GM12878 (cell line): ENCODE results near the gene PDE3B. TPM values are rescaled to one million over a fixed set of nuclear protein-coding genes. Genes with fewer than 3 reads are reported as not detected.

ENCODE experiments used
- ATAC-seq: fragments of 200-7000 bp; cut with Tn5 transposase; 3 replicates; pipeline ENCODE4 v1.9.1; 2020; ENCODE audit warnings: mild to moderate bottlenecking, moderate library complexity
- BruUV-seq: library from RNA; stranded (reverse); fragments of 400-500 nt; replicated peaks from 2 replicates; lab custom pipeline; 2021; lab: Mats Ljungman, UMichigan
- CTCF ChIA-PET: fragments of 300-600 bp; sonication (Branson Sonifier 250); formaldehyde crosslinking; extraction: SDS; loops from one replicate; lab custom pipeline; 2021; ENCODE audit warnings: inconsistent platforms; lab: Yijun Ruan, JAX
- POLR2A ChIA-PET: fragments of 350-600 bp; formaldehyde crosslinking; extraction: SDS; loops from one replicate; lab custom pipeline; 2021; ENCODE audit warnings: inconsistent platforms; lab: Charles Lee
- RAD21 ChIA-PET: fragments of 300-600 bp; sonication (Branson Sonifier 250); formaldehyde crosslinking; loops from one replicate; lab custom pipeline; 2023; ENCODE audit warnings: antibody characterized with exemption; ENCODE audit not compliant: unreplicated experiment; lab: Charles Lee
- SMC1A ChIA-PET: fragments of 300-600 bp; sonication (Branson Sonifier 250); formaldehyde crosslinking; loops from one replicate; lab custom pipeline; 2023; ENCODE audit not compliant: unreplicated experiment, uncharacterized antibody; lab: Charles Lee
- DNase-seq: peaks from one replicate; pipeline ENCODE4 v3.0.0-alpha.2; 2011; ENCODE audit warnings: low read depth, low spot score
- FAIRE-seq: peaks from 3 replicates; lab custom pipeline; 2011; peaks lifted over from hg19 to GRCh38; lab: Jason Lieb, UNC
- H2AFZ ChIP-seq: 2 replicates; pipeline ENCODE4 v1.6.0; 2011; ENCODE audit warnings: low read depth, low read length, control low read depth; ENCODE audit not compliant: control insufficient read depth
- H3K27ac ChIP-seq: 2 replicates; pipeline ENCODE4 v1.5.1; 2011; ENCODE audit warnings: control low read depth; ENCODE audit not compliant: control insufficient read depth, insufficient read depth
- H3K27me3 ChIP-seq, 2 experiments: replicated peaks in 1 of 2; 2 replicates each; pipeline versions ENCODE4 v1.6.0 to v1.6.1; 2011; ENCODE audit warnings: low read length in 1 of 2; ENCODE audit not compliant: control insufficient read depth in 2 of 2, insufficient read depth in 2 of 2
- H3K36me3 ChIP-seq, 2 experiments: 2 replicates each; pipeline ENCODE4 v1.5.1; 2011; ENCODE audit warnings: low read length in 1 of 2; ENCODE audit not compliant: control insufficient read depth in 2 of 2, insufficient read depth in 2 of 2
- H3K4me1 ChIP-seq: 2 replicates; pipeline ENCODE4 v1.6.1; 2011; ENCODE audit warnings: mild to moderate bottlenecking, low read length, moderate library complexity, mixed read lengths; ENCODE audit not compliant: control insufficient read depth, insufficient read depth
- H3K4me2 ChIP-seq: 2 replicates; pipeline ENCODE4 v1.6.0; 2011; ENCODE audit warnings: control low read depth; ENCODE audit not compliant: control insufficient read depth, insufficient read depth
- H3K4me3 ChIP-seq: fragments of 200-600 bp; sonication (generic); 2 replicates; pipeline ENCODE4 v1.5.1; 2016
- H3K79me2 ChIP-seq: 2 replicates; pipeline ENCODE4 v1.6.0; 2011; ENCODE audit warnings: low read length; ENCODE audit not compliant: control insufficient read depth, insufficient read depth
- H3K9ac ChIP-seq: 2 replicates; pipeline ENCODE4 v1.8.0; 2011; ENCODE audit warnings: low read length, control low read depth, mixed read lengths; ENCODE audit not compliant: control insufficient read depth, insufficient read depth
- H3K9me3 ChIP-seq: replicated peaks from 3 replicates; pipeline ENCODE4 v1.5.1; 2011; ENCODE audit warnings: mild to moderate bottlenecking, low read length; ENCODE audit not compliant: control insufficient read depth, insufficient read depth
- H4K20me1 ChIP-seq: 2 replicates; pipeline ENCODE4 v1.6.0; 2011; ENCODE audit not compliant: control insufficient read depth, insufficient read depth
- HDAC2 ChIP-seq: fragments of 200-600 bp; sonication (generic); IDR thresholded peaks from 2 replicates; pipeline ENCODE4 v1.6.1; 2017
- IRF5 ChIP-seq: fragments of 450-650 bp; IDR thresholded peaks from 2 replicates; pipeline ENCODE4 v1.6.1; 2017; ENCODE audit warnings: borderline replicate concordance
- MTA3 ChIP-seq: IDR thresholded peaks from 2 replicates; pipeline ENCODE4 v1.6.1; 2012; ENCODE audit warnings: low read length, inconsistent platforms, borderline replicate concordance
- NFYA ChIP-seq: IDR thresholded peaks from 2 replicates; pipeline ENCODE4 v1.6.1; 2011; ENCODE audit warnings: low read depth, mild to moderate bottlenecking, low read length, improper control_type of control experiment, borderline replicate concordance
- POU2F2 ChIP-seq: IDR thresholded peaks from 3 replicates; pipeline ENCODE4 v1.6.1; 2011; ENCODE audit warnings: low read depth, mild to moderate bottlenecking, low read length, borderline replicate concordance
- SMAD1 ChIP-seq: fragments of 450-650 bp; IDR thresholded peaks from 2 replicates; pipeline ENCODE4 v1.6.1; 2018; ENCODE audit warnings: mild to moderate bottlenecking, low read depth; ENCODE audit not compliant: partially characterized antibody
- SRF ChIP-seq, 2 experiments: IDR thresholded peaks; 2 replicates each; pipeline ENCODE4 v1.6.1; 2011; ENCODE audit warnings: low read depth in 2 of 2, low read length in 2 of 2, mild to moderate bottlenecking in 1 of 2, moderate library complexity in 1 of 2
- TAF1 ChIP-seq: IDR thresholded peaks from 2 replicates; pipeline ENCODE4 v1.6.1; 2011; ENCODE audit warnings: mild to moderate bottlenecking, low read depth, low read length, borderline replicate concordance
- YY1 ChIP-seq: IDR thresholded peaks from 2 replicates; pipeline ENCODE4 v1.6.1; 2011; ENCODE audit warnings: low read depth, mild to moderate bottlenecking, low read length
- WGBS: methylation state at CpG from one replicate; pipeline ENCODE4 v1.1.6; 2016; ENCODE audit warnings: low lambda C conversion rate; ENCODE audit not compliant: insufficient replicate concordance, insufficient coverage; ENCODE audit errors: missing lambda C conversion rate; 5-methylcytosine and 5-hydroxymethylcytosine counted together
- in situ Hi-C: fragments of 300-500 bp; cut with MboI; formaldehyde crosslinking; loops from 9 replicates; pipeline ENCODE4 v1.14.3; 2018; ENCODE audit warnings: mixed read lengths
- intact Hi-C: fragments of 100-400 bp; cut with micrococcal nuclease; formaldehyde crosslinking; loops from one replicate; pipeline ENCODE4 v1.14.2; 2022; ENCODE audit not compliant: unreplicated experiment
- polyA plus RNA-seq, 11 experiments: library from polyadenylated mRNA; depleted of rRNA in 4 of 11; unstranded in 6 of 11; stranded (reverse) in 5 of 11; fragments of >200 nt; fragmentation: Nextera tagmentation in 4 of 11; fragmentation: Illumina TruSeq in 1 of 11; extraction: Ambion mirVana in 4 of 11; extraction: Trizol in 1 of 11; gene quantifications; 1 replicate in 1 of 11; 2 replicates in 10 of 11; pipeline versions ENCODE4 v1.2.1 to v1.2.3, GENCODE V29; 2011 to 2016; ENCODE audit warnings: inconsistent platforms in 2 of 11, missing spikeins in 2 of 11, low read depth in 1 of 11
- total RNA-seq, 4 experiments: library from RNA; depleted of rRNA in 3 of 4; stranded (reverse); fragments of >200 nt in 3 of 4; fragmentation: Illumina TruSeq in 1 of 4; extraction: Trizol in 1 of 4; gene quantifications; 2 replicates each; pipeline versions ENCODE4 v1.2.1 to v1.2.3, GENCODE V29; 2013 to 2021
- TF ChIP-seq, protein P1 (sequence below): IDR thresholded peaks from 2 replicates; pipeline ENCODE4 v1.6.1; 2012; ENCODE audit warnings: low read depth, low read length, improper control_type of control experiment
- TF ChIP-seq, protein P2 (sequence below): fragments of 450-650 bp; IDR thresholded peaks from 2 replicates; pipeline ENCODE4 v1.6.1; 2017; ENCODE audit warnings: mild to moderate bottlenecking, low read depth, inconsistent platforms; ENCODE audit not compliant: poor library complexity, severe bottlenecking
- TF ChIP-seq, protein P3 (sequence below): IDR thresholded peaks from 2 replicates; pipeline ENCODE4 v1.6.1; 2012; ENCODE audit warnings: low read depth, low read length, improper control_type of control experiment

PDE3B gene
- total and polyA plus RNA-seq, 10 of the 15 experiments (the other 5 are each of a cell fraction or from before 2014, with no cell fraction given) = 0.04 to 3.1 (median 1.9) TPM

DNA sequence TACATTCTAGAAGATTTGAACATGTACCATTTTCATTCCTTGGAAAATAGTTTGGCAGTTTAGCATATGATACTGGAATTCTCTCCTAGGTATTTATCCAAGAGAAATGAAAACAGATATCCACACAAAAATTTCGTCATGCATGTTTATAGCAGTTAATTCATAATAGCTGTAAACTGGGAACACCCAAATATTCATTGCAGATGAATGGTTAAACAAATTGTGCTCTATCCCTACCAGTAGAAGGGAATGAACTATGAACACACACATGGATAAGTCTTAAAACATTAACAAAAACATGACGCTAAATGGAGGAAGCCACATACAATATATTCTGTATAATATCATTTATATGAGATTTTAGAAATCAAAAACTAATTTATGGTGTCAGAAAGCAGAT is 61.5 kb downstream of the PDE3B start:
- in situ Hi-C loops (no loop called here), intact Hi-C loops (no loop called here)
- no peaks in the 10 kb centered on the region for H3K36me3 ChIP-seq
- WGBS = 44% methylated on average over 2 of the region's 2 CpGs
- BruUV-seq = no TSS peak
- ATAC-seq (no peak), DNase-seq (no peak), FAIRE-seq (no peak)
- TF ChIP-seq IRF5 (no peak), NFYA (no peak), POU2F2 (no peak), YY1 (no peak), HDAC2 (no peak), TAF1 (no peak), MTA3 (no peak), SRF (IDR thresholded peaks at IDR 0.05; ENCODE audit: low read depth in 2 of 2, low read length in 2 of 2) (no peak), SMAD1 (no peak)
- TF ChIP-seq, protein P1, sequence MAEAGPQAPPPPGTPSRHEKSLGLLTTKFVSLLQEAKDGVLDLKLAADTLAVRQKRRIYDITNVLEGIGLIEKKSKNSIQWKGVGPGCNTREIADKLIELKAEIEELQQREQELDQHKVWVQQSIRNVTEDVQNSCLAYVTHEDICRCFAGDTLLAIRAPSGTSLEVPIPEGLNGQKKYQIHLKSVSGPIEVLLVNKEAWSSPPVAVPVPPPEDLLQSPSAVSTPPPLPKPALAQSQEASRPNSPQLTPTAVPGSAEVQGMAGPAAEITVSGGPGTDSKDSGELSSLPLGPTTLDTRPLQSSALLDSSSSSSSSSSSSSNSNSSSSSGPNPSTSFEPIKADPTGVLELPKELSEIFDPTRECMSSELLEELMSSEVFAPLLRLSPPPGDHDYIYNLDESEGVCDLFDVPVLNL = no peak
- TF ChIP-seq, protein P2, sequence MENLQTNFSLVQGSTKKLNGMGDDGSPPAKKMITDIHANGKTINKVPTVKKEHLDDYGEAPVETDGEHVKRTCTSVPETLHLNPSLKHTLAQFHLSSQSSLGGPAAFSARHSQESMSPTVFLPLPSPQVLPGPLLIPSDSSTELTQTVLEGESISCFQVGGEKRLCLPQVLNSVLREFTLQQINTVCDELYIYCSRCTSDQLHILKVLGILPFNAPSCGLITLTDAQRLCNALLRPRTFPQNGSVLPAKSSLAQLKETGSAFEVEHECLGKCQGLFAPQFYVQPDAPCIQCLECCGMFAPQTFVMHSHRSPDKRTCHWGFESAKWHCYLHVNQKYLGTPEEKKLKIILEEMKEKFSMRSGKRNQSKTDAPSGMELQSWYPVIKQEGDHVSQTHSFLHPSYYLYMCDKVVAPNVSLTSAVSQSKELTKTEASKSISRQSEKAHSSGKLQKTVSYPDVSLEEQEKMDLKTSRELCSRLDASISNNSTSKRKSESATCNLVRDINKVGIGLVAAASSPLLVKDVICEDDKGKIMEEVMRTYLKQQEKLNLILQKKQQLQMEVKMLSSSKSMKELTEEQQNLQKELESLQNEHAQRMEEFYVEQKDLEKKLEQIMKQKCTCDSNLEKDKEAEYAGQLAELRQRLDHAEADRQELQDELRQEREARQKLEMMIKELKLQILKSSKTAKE = no peak
- TF ChIP-seq, protein P3, sequence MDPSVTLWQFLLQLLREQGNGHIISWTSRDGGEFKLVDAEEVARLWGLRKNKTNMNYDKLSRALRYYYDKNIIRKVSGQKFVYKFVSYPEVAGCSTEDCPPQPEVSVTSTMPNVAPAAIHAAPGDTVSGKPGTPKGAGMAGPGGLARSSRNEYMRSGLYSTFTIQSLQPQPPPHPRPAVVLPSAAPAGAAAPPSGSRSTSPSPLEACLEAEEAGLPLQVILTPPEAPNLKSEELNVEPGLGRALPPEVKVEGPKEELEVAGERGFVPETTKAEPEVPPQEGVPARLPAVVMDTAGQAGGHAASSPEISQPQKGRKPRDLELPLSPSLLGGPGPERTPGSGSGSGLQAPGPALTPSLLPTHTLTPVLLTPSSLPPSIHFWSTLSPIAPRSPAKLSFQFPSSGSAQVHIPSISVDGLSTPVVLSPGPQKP = no peak
- no peak overlapping the region for H3K9ac ChIP-seq
- H4K20me1 ChIP-seq = no peaks in the 10 kb centered on the region
- no peak overlapping the region for H3K4me2 ChIP-seq
- H3K79me2 ChIP-seq = no peaks in the 10 kb centered on the region
- no peaks in the 10 kb centered on the region for H3K4me1 ChIP-seq
- ChIA-PET CTCF (no interaction called here), SMC1A (no interaction called here), POLR2A (no interaction called here), RAD21 (no interaction called here)
- H3K9me3 ChIP-seq = no peaks in the 10 kb centered on the region
- H3K27ac ChIP-seq = no peak overlapping the region
- no peak overlapping the region for H3K4me3 ChIP-seq
- H2AFZ ChIP-seq = no peak overlapping the region
- no peaks in the 10 kb centered on the region for H3K27me3 ChIP-seq
